ENCODE data around the gene MAPK1IP1L. TPM values are rescaled to one million over a fixed set of nuclear protein-coding genes. Genes with fewer than 3 reads are reported as not detected.

Gene MAPK1IP1L
- polyA plus RNA-seq, 1 of the 3 experiments (the other 2 are of a cell fraction): 129 TPM

GRCh38 chr14:55109836-55110235 lies 58.4 kb downstream of the MAPK1IP1L start:
- Histone ChIP-seq H3K9me3 (no peaks in the 10 kb centered on the region), H3K27me3 (ENCODE audit: insufficient read depth) (no peaks in the 10 kb centered on the region), H2AFZ (ENCODE audit: low read depth) (no peak overlapping the region), H4K20me1 (ENCODE audit: insufficient read depth) (no peaks in the 10 kb centered on the region), H3F3A (replicated peaks; ENCODE audit: insufficient read depth) (peaks cover 17% of the 10 kb centered on the region), H3K9me2 (no peaks in the 10 kb centered on the region), H3K27ac (ENCODE audit: low read depth in 2 of 2, low read length in 1 of 2) (no peak overlapping the region), H3K4me1 (ENCODE audit: control insufficient read depth in 1 of 2, insufficient read depth in 2 of 2, low read depth in 1 of 2, low read length in 1 of 2) (peaks cover 2 to 13% of the 10 kb centered on the region in 2 experiments; a peak in 3 of 4 replicates), H3K36me3 (replicated peaks in 1 of 2; ENCODE audit: control insufficient read depth in 1 of 2, insufficient read depth in 2 of 2, low read length in 1 of 2) (no peaks in the 10 kb centered on the region), H3K79me2 (ENCODE audit: insufficient read depth) (no peaks in the 10 kb centered on the region), H3K9ac (no peak overlapping the region), H3K4me3 (ENCODE audit: low read depth in 2 of 2, low read length in 1 of 2) (no peak overlapping the region), H3K4me2 (no peak overlapping the region)
- ChIA-PET CTCF (no interaction called here), POLR2A (no interaction called here)
- WGBS (ENCODE audit: low lambda C conversion rate): 82% methylated on average over 1 of the region's 1 CpG
- no peak for DNase-seq
- TF ChIP-seq RFX5 (IDR thresholded peaks at IDR 0.05; ENCODE audit: low read length) (no peak), TAF1 (IDR thresholded peaks at IDR 0.05; ENCODE audit: borderline replicate concordance, low read depth, low read length) (no peak), NRF1 (IDR thresholded peaks at IDR 0.05; ENCODE audit: low read depth, low read length) (no peak), ELF1 (IDR thresholded peaks at IDR 0.05) (no peak), MEF2A (IDR thresholded peaks at IDR 0.05; ENCODE audit: borderline replicate concordance, low read depth) (no peak), ZBTB33 (IDR thresholded peaks at IDR 0.05; ENCODE audit: borderline replicate concordance, low read depth) (no peak), EZH2phosphoT487 (IDR thresholded peaks at IDR 0.05; ENCODE audit: borderline replicate concordance, low read depth) (no peak), FOXJ3 (CRISPR knock-in tag; IDR thresholded peaks at IDR 0.05) (no peak), MXI1 (IDR thresholded peaks at IDR 0.05; ENCODE audit: low read depth, low read length) (no peak), GATA2 (CRISPR knock-in tag; IDR thresholded peaks at IDR 0.05) (no peak), RCOR1 (IDR thresholded peaks at IDR 0.05; ENCODE audit: low read length) (no peak), TEAD4 (IDR thresholded peaks at IDR 0.05; ENCODE audit: borderline replicate concordance, insufficient read depth) (no peak), JUND (IDR thresholded peaks at IDR 0.05) (no peak), POLR2AphosphoS5 (IDR thresholded peaks at IDR 0.05; ENCODE audit: low read depth, low read length) (no peak)
- TF ChIP-seq, protein P1, sequence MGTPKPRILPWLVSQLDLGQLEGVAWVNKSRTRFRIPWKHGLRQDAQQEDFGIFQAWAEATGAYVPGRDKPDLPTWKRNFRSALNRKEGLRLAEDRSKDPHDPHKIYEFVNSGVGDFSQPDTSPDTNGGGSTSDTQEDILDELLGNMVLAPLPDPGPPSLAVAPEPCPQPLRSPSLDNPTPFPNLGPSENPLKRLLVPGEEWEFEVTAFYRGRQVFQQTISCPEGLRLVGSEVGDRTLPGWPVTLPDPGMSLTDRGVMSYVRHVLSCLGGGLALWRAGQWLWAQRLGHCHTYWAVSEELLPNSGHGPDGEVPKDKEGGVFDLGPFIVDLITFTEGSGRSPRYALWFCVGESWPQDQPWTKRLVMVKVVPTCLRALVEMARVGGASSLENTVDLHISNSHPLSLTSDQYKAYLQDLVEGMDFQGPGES (IDR thresholded peaks at IDR 0.05; ENCODE audit: low read depth, low read length): no peak
- TF ChIP-seq, protein P2, sequence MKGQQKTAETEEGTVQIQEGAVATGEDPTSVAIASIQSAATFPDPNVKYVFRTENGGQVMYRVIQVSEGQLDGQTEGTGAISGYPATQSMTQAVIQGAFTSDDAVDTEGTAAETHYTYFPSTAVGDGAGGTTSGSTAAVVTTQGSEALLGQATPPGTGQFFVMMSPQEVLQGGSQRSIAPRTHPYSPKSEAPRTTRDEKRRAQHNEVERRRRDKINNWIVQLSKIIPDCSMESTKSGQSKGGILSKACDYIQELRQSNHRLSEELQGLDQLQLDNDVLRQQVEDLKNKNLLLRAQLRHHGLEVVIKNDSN (IDR thresholded peaks at IDR 0.05; ENCODE audit: borderline replicate concordance, low read depth): no peak
- TF ChIP-seq, protein P3, sequence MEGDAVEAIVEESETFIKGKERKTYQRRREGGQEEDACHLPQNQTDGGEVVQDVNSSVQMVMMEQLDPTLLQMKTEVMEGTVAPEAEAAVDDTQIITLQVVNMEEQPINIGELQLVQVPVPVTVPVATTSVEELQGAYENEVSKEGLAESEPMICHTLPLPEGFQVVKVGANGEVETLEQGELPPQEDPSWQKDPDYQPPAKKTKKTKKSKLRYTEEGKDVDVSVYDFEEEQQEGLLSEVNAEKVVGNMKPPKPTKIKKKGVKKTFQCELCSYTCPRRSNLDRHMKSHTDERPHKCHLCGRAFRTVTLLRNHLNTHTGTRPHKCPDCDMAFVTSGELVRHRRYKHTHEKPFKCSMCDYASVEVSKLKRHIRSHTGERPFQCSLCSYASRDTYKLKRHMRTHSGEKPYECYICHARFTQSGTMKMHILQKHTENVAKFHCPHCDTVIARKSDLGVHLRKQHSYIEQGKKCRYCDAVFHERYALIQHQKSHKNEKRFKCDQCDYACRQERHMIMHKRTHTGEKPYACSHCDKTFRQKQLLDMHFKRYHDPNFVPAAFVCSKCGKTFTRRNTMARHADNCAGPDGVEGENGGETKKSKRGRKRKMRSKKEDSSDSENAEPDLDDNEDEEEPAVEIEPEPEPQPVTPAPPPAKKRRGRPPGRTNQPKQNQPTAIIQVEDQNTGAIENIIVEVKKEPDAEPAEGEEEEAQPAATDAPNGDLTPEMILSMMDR (IDR thresholded peaks at IDR 0.05): no peak
